ENCODE measurements around the gene C14orf180.

Gene C14orf180

DNA sequence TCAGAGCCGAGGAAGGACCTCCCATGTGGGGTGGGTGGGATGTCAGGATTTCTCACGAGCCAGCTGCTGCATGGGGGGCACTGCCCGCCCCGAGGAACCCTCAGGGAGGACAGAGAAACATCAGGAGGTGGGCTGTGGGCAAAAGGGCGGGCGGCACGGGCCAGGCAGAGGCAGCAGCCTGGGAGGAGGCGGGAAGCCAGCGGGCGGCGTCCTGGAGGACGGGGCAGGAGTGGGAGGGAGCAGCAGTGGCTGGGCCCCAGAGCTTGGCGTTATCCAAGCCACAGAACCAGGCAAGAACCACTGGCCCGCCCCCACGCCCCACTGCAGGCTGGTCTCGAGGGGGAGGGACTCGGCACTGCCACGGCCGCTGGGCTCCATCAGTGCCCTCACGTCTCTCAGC lies 2.4 kb downstream of the C14orf180 start:
- no peak for DNase-seq

DNA sequence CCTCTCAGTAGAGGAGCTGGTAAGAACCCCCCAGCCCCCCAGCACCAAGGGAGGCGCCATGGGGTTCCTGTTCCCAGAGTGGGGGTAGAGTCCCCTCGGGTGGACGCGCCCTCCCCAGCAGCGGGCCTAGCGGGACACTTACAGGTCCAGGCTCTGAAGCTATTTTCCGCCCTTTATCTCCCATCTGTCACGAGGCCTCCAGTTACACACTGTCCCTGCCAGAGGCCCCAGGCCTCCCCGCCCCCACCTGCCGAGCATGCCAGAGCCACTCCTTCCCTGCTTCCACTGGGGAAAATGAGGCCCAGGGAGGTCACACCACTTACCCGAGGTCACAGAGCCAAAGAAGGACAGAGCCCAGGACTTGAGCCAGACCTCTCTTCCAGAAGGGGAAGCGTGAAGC lies 3.1 kb downstream of the C14orf180 start:
- DNase-seq, result no peak

DNA sequence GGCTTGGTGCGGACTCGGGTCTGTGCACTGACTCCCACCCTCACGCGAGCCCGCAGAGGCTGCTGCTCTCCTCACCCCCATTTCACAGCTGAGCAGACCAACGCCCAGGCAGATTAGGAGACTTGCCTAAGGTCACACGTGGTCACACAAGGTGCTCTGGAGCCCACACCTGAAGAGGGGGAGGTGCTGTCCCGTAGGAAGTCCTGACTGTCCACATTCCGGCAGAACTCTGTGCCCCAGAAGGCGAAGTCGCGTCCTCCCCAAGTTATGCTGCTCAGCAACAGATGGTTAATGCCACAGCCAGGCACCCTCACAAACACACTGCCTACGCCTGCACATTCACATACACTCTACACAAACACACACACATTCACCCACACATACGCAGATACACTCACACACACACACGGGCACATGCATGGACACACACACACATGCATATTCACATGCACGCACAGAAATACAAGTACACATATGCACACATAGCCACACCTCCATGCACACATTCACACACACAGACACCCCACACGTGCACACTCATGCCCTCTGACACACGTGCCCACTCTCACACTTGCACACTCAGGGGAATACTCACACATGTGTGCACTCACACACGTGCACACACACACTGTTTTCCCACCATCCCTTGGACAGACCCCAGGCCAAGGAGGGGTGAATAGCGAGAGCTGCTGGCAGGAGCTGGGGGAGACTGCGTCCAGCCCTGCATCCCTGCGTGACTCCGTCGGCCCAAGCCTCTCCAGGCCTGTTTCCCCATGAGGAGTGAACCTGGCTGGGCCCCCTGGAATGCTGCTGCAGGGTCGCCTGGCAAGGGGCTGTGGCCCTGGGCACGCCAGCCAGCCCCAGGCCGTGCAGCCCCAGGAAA lies 4.1 kb downstream of the C14orf180 start:
- DNase-seq, result no peak

DNA sequence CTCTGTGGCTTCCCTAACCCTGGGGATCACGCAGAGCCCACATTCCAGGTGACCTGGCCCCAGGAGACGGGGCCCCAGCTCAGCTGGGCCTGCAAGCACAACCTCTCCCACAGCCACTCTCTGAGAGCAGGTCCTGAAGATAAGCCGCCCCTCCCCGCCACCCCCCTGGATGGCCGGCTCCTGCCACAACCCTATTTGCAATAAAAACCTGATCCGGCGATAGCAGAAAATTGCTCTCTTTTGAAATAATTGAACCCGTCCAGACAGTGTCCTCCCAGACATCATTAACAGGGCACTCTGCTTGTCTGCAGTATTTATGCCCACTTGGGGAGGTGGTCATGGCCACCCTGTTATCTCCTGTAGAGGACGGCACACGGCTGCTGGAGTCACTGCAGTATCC lies 5.0 kb downstream of the C14orf180 start:
- no peak for DNase-seq

DNA sequence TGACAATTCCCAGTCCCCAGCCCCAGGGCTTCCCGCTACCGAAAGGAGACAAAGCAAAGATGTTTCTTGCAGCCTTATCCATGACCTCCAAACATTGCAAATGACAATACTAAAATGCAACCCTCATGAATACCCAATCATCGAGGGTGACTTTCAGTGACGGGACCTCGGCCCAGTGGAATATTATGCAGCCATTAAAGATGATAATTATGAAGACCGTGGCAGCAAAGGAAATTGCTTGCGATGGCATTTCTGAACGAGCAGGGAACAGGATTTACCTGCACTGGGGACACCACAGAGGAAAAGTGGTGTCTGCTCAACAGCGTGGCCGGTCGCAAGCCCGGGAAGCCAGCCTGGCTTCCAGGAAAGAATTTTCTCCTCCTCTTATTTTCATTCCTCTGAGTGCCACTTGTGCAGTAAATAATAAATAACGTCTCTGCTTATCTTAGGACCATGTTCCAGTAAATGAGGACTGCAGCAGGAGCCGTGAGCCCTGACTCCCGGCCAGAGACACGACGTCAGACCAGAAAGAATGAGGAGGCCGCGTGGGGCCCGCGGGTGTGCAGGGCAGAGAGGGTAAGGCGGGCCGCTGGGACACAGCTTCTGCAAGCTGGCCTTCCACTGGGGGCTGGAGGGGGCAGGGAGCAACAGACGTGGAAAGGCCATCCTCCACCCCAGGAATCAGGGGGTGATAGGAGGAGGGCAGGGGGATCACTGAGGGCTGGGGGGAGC lies 6.6 kb downstream of the C14orf180 start:
- DNase-seq, result no peak

DNA sequence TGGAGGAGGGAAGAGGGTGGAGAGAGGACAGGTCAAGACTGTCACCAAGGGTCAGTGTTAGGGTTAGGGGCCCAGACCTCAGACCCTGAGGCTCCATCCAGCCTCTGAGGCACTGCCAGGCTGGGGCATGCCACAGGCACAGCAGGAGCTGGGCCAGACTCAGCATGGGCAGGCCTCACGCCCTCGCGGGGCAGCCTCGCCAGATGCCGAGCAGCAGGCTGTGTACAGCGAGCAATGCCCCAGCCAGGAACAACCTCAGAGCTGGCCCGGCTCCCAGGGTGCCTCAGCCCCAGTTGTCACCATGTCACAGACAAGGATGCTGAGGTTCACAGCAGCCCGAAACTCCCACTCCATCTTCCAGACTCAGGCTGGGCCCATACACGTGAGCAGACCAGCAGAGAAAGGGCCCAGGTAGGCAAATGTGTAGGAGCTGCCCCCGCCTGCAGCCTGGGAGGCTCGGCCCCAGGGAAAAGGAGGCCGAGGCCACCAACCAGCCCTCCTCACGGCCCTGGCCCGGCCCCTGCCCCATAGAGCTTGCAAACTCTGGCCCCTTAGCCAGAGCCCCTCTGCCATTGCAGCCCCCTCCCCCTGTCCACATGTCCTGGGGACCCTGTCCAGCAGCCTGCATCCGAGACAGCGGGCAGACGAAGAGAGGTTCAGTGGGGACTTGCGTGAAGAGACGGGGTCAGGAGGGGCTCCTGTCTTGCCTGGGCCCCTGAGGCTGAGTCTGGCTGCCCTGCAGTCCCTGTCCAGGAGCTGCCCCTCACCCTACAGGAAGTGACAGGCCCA lies 7.5 kb downstream of the C14orf180 start:
- no peak for DNase-seq

DNA sequence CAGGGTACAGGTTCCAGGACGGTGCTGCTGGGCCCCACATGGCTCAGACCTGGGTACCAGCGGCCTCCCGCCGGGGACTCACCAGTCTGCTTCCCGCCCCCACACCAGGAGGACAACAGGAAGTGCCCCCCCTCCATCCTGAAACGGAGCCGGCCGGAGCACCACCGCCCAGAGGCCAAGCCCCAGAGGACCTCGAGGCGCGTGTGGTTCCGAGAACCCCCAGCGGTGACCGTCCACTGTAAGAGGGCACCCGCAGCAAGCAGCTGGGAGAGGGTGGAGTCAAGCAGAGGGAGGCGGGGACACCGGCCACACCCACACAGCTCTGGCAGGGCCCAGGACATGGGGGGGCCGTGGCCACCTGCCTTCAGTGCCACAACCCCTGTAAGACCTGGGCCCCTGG lies 8.1 kb downstream of the C14orf180 start:
- no peak for DNase-seq

DNA sequence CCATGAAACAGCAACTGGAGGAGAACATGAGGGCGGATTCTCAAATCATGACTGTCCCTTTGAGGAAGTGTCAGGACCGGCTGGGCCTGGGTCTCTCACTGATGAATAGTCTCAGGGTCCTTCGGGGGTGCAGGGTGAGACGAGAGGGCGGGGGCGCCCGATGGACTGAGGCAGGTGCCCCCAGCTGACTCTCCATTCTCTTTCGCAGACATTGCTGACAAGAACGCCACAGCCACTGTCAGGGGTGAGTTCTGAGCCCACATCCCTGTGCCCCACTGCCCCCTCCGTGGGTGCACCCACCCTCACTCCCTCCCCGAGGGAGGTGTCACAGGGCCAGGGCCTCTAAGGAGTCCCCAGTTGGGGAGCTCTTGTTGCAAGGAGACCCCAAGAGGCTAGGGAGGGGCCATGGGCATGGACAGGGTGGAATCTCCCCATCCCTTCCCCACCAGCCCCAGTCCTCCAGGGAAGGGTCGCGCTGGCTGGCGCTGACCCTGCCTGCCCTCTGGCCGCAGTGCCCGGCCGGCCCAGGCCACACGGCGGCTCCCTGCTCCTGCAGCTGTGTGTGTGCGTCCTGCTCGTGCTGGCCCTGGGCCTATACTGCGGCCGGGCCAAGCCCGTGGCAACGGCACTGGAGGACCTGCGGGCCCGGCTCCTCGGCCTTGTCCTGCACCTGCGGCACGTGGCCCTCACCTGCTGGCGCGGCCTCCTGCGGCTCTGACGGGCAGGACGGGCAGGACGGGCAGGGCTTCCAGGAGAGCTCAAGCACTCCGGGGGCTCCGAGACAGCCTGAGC lies 8.7 kb downstream of the C14orf180 start:
- no peak for DNase-seq

DNA sequence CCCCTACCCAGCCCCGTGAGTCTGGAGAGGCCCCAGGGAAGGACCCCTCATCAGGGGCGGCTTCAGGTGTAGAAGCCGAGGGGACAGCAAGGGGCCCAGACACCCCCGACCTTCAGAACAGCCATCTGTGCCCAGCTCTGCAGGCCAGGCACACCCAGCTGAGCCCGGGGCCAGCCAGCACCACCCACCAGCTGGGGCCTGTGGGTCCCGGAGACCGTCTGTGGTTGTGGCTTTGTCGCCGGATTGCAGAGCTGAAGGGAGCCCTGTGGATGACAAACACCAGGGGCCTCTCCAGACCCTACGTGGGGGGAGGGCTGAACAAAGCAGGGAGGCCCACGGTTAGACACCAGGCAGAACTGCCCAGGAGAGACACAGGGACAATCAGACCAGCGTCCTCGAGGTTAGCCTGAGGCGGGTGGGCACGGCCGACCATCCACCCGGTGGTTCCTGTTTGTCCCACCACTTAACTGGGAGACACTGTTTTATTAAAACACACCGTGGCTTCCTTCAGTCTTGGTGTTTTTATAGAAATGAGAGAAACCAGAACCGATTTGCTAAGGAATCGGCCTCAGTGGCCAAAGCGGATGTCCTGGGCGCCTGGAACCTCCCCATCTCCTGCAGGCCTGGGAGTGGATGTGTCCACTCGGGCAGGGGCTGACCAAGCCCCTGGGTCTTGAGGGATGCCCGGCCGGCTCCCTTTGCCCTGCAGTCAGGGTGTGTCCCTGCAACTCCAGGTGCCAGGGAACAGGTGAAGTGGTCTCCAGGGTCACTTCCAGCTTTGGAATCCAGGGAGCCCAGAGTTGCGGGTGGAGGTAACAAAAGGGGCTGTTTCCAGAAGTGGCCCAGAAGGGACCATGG lies 10.0 kb downstream of the C14orf180 start:
- DNase-seq, result no peak

DNA sequence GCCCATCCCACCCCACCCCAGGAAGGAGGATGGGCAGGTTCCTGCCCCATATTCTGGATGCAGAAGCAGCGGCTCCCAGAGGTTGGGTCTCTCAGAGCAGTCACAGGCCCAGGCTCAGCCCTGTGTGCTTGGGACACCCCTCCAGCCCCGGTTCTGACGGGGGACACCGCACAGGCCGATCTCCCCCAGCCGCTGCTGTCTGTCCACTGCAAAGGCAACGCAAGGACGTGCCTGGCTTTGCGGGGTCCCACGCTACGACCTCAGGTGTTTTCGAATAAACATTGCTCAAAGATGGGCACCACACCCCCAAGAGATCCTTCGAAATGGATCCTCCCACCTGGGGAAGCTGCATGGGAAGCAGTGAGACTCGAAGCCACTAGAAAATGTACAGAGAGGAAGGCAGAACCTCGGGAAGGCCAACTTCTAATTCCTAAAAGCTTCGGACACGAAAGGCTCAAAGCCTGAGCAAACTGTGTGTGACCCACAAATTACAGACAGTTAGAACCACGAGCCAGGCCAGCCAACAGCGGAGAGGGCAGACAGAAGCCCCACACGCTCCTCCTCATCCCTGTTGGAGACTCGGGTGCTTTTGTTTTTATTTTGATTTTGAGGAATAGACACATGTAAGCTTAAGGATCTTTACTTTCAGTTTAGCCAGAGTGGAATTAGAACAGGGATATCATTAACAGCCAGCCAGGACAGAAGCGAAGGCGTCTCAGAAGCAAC lies 10.8 kb downstream of the C14orf180 start:
- no peak for DNase-seq

DNA sequence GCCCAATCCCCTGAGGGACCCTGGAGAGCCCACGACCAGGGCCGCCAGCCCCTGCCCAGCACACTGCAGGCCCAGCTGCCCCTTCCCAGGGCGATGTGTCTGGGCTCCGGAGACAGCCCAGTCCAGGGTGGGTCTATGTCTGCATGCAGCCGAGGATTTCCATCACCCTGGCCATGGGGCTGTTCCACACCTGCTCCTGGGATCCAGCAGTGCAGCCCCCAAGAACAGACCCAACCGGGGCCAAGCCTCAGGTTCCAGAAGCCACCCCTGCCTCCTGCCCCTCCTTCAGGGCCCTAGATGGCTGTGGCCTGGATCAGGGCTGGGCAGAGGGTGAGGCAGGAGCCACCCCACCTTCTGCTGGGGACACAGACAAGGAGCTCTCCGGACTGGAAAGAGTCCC lies 11.5 kb downstream of the C14orf180 start:
- DNase-seq, result no peak

DNA sequence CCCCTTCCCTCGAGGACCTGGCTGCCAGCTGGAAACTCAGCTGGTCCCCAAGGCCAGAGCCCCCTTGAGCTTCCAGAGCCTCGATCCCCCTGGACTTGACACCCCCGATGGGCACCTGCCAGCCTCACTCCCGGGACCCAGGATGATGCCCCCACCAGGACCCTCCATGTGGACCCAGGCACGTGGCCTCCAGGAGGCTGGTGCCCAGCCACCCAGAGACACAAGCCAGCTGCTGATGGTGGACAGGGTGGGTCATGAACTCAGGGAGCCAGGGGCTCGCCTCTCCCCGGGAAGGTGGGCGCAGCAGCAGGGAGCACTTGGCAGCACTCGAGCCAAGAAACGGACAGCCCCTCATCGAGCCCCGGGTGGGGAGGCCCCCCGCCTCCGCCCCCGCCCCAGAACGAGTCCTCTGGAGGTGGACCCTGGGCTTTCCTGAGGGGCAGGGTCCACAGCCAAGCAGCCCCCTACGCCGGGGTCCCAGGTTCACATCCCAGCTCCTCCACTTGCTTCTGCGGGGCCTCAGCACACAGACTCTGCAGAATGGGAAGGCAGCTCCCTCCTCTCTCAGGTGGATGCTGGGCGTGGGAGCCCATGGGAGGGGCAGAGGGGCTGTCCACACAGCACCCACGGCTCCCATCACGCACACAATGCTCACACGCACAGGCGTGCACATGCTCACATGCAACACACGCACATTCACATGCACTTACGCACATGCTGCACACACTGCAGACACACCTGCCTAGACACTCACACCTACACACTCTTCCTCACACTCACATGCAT lies 12.1 kb downstream of the C14orf180 start:
- DNase-seq, result no peak

DNA sequence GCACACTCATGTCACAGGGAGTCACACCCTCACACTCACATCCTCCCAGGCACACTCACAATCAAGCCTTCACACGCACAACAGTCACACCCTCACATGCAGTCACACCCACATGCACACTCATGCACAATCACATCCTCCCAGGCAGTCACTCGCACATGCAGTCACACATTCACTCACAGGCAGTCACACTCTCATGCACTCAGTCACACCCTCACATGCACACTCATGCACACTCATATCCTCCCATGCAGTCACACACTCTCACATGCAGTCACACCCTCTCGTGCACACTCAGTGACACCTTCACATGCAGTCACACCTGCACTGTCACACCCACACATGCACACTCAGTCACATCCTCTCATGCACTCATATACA lies 12.7 kb downstream of the C14orf180 start:
- no peak for DNase-seq

DNA sequence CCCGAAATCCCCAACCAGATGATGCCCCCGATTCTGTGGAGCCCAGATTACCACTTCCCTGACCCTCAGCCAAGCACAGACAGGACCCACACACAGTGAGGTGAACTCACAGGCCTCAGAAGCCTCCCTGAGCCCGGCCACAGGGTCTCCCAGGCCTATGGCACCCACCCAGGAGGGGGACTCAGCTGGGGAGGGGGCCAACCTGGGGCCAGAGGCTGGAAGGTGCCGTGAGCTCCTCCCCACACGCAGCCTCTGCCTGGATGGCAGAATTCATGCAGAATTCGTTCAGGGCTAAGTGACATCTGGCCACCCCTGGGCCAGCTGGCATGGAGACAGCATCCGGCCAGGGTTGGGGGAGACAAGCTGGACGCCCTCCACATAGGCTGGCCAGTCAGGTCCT lies 13.2 kb downstream of the C14orf180 start:
- no peak for DNase-seq

DNA sequence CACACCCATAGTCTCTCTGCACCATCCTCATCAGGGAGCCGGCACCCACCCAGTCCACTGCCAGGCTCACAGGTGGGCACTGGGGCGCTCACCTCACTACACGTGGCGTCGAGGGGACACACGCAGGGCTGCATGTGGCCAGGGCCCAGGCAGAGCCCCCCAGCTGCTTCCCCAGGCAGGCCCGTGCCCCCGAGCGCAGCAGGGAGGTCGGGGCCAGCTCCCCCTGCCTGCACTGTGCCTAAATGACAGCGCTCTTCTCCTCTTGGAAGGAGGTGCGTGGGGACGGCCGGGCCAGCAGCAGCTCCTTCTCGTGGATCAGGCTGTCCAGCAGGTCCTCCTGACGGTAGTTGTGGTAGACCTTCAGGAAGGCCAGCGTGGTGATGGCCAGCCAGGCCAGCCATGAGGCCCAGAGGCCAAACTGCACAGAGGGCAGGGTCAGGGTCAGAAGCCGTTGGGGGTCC lies 13.7 kb downstream of the C14orf180 start:
- DNase-seq, result no peak

DNA sequence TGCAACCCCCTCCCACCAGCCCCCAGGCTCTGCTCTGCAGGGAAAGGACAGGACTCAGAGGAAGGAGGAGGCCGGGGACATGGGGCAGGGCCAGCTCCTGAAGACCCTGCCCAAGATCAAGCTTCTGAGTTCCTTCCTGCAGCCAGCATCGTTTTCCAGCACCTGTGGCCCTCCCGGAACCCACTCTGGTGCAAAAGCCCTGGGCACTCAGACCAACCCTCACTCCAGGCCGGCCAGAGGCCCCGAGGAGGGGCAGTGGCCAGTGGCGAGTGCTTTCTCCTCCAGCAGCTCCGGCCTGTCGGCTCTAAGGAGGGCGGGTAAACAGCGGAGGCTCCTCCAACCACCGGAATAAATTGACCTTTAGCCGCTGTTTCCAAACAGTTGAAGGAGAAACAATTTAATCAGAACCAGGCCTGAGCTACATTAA lies 14.2 kb downstream of the C14orf180 start:
- no peak for DNase-seq

DNA sequence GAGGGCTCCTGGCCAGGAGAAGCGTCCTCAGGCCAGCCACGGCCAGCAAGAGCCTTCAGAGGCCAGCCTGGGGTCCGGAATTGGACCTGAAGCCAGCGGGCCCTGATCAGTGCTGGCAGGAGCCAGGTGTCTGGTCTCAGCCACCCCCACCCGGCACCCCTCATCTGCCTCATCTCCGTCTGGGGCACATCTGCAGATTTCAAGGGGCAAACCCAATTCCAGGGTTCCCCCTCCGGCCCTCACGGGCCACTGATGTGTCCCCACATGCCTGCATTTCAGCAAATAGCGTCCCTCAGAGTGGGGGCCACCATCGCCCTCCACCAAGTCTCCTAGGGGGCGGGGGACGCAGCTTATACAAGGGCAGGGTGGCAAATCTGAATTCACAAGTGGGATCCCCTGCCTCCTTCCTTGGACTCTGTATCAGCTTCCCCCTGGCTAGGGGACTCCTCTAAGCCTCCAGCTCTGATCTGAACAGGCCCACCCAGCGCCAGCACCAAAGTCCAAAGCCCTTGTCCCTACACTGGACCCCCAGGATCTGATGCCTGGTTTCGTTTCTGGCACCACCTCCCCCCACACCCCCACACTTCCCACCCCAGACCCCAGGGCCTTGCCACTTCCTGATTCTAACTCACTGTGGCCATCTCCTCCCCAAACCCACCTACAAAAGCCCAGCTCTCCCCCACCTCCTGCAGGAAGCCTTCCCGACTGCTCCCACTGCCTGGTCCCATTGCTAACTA lies 14.9 kb downstream of the C14orf180 start:
- DNase-seq, result no peak

DNA sequence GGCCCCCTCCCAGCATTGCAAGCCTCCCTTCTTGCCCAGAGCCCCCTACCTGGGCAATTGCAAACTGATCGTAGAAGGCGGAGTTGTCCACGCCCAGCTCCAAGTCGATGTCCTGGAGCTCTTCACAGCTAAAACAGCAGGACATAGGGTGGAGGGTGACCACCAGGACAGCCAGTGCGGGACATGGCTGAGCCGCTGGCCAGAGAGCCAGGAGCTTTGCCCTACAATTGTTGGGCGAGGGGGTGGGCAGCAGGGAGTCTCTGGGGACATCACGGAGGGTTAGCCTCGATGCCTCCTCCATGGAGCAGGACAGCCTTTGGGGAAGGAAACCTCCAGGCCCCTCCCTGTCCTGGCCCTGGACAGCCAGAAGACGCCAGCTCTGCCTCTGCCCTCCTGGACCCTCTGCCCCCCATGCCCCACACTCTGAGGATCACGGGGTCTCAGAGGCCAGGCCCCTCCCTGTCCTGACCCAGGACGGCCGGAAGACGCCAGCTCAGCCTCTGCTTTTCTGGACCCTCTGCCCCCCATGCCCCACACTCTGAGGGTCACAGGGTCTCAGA lies 15.6 kb downstream of the C14orf180 start:
- no peak for DNase-seq

DNA sequence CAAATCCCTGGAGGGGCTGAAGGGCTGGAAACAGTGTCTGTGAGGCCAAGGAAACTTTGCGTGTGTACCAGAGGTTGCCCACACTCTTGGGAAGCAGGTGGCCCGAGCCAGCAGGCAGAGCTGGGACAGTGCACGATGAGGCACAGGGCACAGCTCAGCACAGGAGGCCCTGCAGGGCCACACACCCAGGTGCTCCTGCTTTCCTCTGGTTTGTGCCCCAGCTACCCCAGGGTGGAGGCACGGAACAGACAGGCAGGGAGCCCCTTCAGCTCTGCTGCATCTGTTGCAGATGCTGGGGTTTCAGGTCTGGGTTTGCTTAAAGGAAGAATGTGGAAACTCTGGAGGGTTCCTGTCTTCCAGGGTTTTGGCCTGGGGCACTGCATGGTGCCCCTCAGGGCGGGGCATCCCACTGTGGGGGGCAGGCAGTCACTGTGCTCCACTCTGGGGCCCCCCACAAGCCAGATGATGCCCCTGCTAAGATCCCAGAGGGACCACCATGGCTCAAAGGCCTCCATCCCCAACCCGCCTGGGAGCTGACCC lies 16.4 kb downstream of the C14orf180 start:
- no peak for DNase-seq

Measured in GDM1 (cell line).